GM23338 (cell line): ENCODE measurements around the gene GPNMB. TPM values are rescaled to one million over a fixed set of nuclear protein-coding genes. Genes with fewer than 3 reads are reported as not detected.

ENCODE experiments used
- ATAC-seq: fragments of 200-7000 bp; cut with Tn5 transposase; 3 replicates; pipeline ENCODE4 v1.9.1; 2020
- DNase-seq: peaks from one replicate; pipeline ENCODE4 v3.0.0-alpha.2; 2015; ENCODE audit warnings: low spot score
- H2AFZ ChIP-seq: fragments of 200-600 bp; sonication (generic); 2 replicates; pipeline ENCODE4 v1.8.0; 2016; ENCODE audit warnings: antibody characterized with exemption, mild to moderate bottlenecking, moderate library complexity
- H3F3A ChIP-seq: fragments of 200-600 bp; sonication (generic); replicated peaks from 2 replicates; pipeline ENCODE4 v1.8.0; 2017; ENCODE audit warnings: antibody characterized with exemption, mixed run types, low read depth
- H3K27ac ChIP-seq: fragments of 200-600 bp; sonication (generic); 2 replicates; pipeline ENCODE4 v1.6.1; 2016; ENCODE audit warnings: low read depth
- H3K27me3 ChIP-seq: fragments of 200-600 bp; sonication (generic); 2 replicates; pipeline ENCODE4 v1.8.0; 2016; ENCODE audit warnings: mild to moderate bottlenecking, mixed run types, moderate library complexity; ENCODE audit not compliant: insufficient read depth
- H3K36me3 ChIP-seq: fragments of 200-600 bp; sonication (generic); 2 replicates; pipeline ENCODE4 v1.8.0; 2016; ENCODE audit warnings: mild to moderate bottlenecking; ENCODE audit not compliant: insufficient read depth
- H3K4me1 ChIP-seq: fragments of 200-600 bp; sonication (generic); 2 replicates; pipeline ENCODE4 v1.8.0; 2016; ENCODE audit warnings: mild to moderate bottlenecking, moderate library complexity; ENCODE audit not compliant: insufficient read depth
- H3K4me2 ChIP-seq: fragments of 200-600 bp; sonication (generic); 2 replicates; pipeline ENCODE4 v1.7.1; 2017; ENCODE audit warnings: mixed run types
- H3K4me3 ChIP-seq: fragments of 200-600 bp; sonication (generic); 2 replicates; pipeline ENCODE4 v1.6.1; 2016; ENCODE audit warnings: mixed run types
- H3K79me2 ChIP-seq: fragments of 200-600 bp; sonication (generic); replicated peaks from 2 replicates; pipeline ENCODE4 v1.8.0; 2017; ENCODE audit warnings: mild to moderate bottlenecking; ENCODE audit not compliant: insufficient read depth
- H3K9me2 ChIP-seq: fragments of 200-600 bp; sonication (generic); 2 replicates; pipeline ENCODE4 v1.8.0; 2017; ENCODE audit not compliant: insufficient read depth
- H4K20me1 ChIP-seq: fragments of 200-600 bp; sonication (generic); replicated peaks from 2 replicates; pipeline ENCODE4 v1.8.0; 2017; ENCODE audit warnings: mild to moderate bottlenecking; ENCODE audit not compliant: insufficient read depth
- H3K27ac Mint-ChIP-seq: 2 replicates; pipeline ENCODE4 v1.8.0; 2020; ENCODE audit warnings: inconsistent platforms, mild to moderate bottlenecking, moderate library complexity, mixed read lengths
- H3K27me3 Mint-ChIP-seq: 3 replicates; pipeline ENCODE4 v1.8.0; 2022; ENCODE audit warnings: low read depth, mild to moderate bottlenecking, moderate library complexity, mixed read lengths, inconsistent platforms; ENCODE audit not compliant: insufficient read depth, poor library complexity
- H3K36me3 Mint-ChIP-seq: 3 replicates; pipeline ENCODE4 v1.8.0; 2021; ENCODE audit warnings: low read depth, mild to moderate bottlenecking, inconsistent platforms, moderate library complexity, mixed read lengths
- H3K4me1 Mint-ChIP-seq: 3 replicates; pipeline ENCODE4 v1.8.0; 2020; ENCODE audit warnings: mild to moderate bottlenecking, inconsistent platforms, mixed read lengths
- H3K4me3 Mint-ChIP-seq: 3 replicates; pipeline ENCODE4 v1.8.0; 2021; ENCODE audit warnings: moderate library complexity, mild to moderate bottlenecking, inconsistent platforms, mixed read lengths
- H3K9me3 Mint-ChIP-seq: 3 replicates; pipeline ENCODE4 v1.8.0; 2020; ENCODE audit warnings: moderate library complexity, mild to moderate bottlenecking, inconsistent platforms, mixed read lengths
- EZH2 ChIP-seq: fragments of 200-600 bp; sonication (generic); IDR thresholded peaks from one replicate; pipeline ENCODE4 v1.8.0; 2017; ENCODE audit warnings: antibody characterized with exemption, mild to moderate bottlenecking, low read depth; ENCODE audit not compliant: unreplicated experiment
- EZH2phosphoT487 ChIP-seq: fragments of 200-600 bp; sonication (generic); IDR thresholded peaks from one replicate; pipeline ENCODE4 v1.8.1; 2018; ENCODE audit warnings: antibody characterized with exemption; ENCODE audit not compliant: unreplicated experiment
- JUNB ChIP-seq: IDR thresholded peaks from one replicate; pipeline ENCODE4 v1.6.1; 2016; ENCODE audit warnings: antibody characterized with exemption; ENCODE audit not compliant: unreplicated experiment
- NANOG ChIP-seq: IDR thresholded peaks from 2 replicates; pipeline ENCODE4 v1.6.1; 2016; ENCODE audit warnings: antibody characterized with exemption, borderline replicate concordance
- POLR2AphosphoS5 ChIP-seq: IDR thresholded peaks from 2 replicates; pipeline ENCODE4 v1.6.1; 2016; ENCODE audit warnings: antibody characterized with exemption, low read depth
- STAT1 ChIP-seq: IDR thresholded peaks from one replicate; pipeline ENCODE4 v1.6.1; 2016; ENCODE audit warnings: antibody characterized with exemption; ENCODE audit not compliant: unreplicated experiment
- ZNF114 ChIP-seq: fragments of 250-450 bp; sonication (Bioruptor Pico); IDR thresholded peaks from 2 replicates; pipeline ENCODE4 v1.5.0; 2020; ENCODE audit warnings: mild to moderate bottlenecking, moderate library complexity
- ZNF331 ChIP-seq: fragments of 250-450 bp; sonication (Bioruptor Pico); IDR thresholded peaks from 2 replicates; pipeline ENCODE4 v1.5.0; 2020; ENCODE audit warnings: low read depth, mild to moderate bottlenecking, moderate library complexity
- polyA plus RNA-seq: library from polyadenylated mRNA; unstranded; fragments of >200 nt; fragmentation: Nextera tagmentation; extraction: Ambion mirVana; gene quantifications from 2 replicates; pipeline ENCODE4 v1.2.1, GENCODE V29; 2016
- total RNA-seq: library from RNA; depleted of rRNA; stranded (reverse); fragments of >200 nt; shearing (Covaris generic); gene quantifications from 2 replicates; pipeline ENCODE4 v1.2.3, GENCODE V29; 2014
- TF ChIP-seq, protein P1 (sequence below): IDR thresholded peaks from one replicate; pipeline ENCODE4 v1.6.1; 2018; ENCODE audit warnings: antibody characterized with exemption; ENCODE audit not compliant: unreplicated experiment
- TF ChIP-seq, protein P2 (sequence below), 2 experiments: fragments of 200-600 bp in 1 of 2; sonication (generic) in 1 of 2; conservative IDR thresholded peaks; 2 replicates each; pipeline versions ENCODE4 v1.5.1 to v1.6.1; 2016 to 2017; ENCODE audit warnings: antibody characterized with exemption in 2 of 2, low read depth in 2 of 2, mild to moderate bottlenecking in 2 of 2, moderate library complexity in 1 of 2

GPNMB gene
- total and polyA plus RNA-seq, 2 experiments from 2014 or later = 0.76 to 1.2 TPM

DNA sequence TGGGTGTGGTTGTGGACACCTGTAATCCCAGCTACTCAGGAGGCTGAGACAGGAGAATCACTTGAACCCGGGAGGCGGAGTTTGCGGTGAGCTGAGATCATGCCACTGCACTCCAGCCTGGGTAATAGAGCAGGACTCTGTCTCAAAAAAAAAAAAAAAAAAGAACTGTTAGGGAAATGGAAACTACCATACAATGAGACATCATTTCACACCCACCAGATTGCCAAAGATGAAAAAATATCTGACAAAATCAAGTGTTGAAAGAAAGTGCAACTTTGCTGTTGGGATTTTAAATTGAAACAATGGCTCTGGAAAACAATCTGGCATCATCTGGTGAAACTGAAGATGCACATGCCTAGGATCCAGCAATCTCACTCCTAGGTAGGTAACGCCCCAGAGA, 36.5 kb downstream of the GPNMB start (continued):
- TF ChIP-seq, protein P1, sequence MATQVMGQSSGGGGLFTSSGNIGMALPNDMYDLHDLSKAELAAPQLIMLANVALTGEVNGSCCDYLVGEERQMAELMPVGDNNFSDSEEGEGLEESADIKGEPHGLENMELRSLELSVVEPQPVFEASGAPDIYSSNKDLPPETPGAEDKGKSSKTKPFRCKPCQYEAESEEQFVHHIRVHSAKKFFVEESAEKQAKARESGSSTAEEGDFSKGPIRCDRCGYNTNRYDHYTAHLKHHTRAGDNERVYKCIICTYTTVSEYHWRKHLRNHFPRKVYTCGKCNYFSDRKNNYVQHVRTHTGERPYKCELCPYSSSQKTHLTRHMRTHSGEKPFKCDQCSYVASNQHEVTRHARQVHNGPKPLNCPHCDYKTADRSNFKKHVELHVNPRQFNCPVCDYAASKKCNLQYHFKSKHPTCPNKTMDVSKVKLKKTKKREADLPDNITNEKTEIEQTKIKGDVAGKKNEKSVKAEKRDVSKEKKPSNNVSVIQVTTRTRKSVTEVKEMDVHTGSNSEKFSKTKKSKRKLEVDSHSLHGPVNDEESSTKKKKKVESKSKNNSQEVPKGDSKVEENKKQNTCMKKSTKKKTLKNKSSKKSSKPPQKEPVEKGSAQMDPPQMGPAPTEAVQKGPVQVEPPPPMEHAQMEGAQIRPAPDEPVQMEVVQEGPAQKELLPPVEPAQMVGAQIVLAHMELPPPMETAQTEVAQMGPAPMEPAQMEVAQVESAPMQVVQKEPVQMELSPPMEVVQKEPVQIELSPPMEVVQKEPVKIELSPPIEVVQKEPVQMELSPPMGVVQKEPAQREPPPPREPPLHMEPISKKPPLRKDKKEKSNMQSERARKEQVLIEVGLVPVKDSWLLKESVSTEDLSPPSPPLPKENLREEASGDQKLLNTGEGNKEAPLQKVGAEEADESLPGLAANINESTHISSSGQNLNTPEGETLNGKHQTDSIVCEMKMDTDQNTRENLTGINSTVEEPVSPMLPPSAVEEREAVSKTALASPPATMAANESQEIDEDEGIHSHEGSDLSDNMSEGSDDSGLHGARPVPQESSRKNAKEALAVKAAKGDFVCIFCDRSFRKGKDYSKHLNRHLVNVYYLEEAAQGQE = no peak
- TF ChIP-seq, protein P2, sequence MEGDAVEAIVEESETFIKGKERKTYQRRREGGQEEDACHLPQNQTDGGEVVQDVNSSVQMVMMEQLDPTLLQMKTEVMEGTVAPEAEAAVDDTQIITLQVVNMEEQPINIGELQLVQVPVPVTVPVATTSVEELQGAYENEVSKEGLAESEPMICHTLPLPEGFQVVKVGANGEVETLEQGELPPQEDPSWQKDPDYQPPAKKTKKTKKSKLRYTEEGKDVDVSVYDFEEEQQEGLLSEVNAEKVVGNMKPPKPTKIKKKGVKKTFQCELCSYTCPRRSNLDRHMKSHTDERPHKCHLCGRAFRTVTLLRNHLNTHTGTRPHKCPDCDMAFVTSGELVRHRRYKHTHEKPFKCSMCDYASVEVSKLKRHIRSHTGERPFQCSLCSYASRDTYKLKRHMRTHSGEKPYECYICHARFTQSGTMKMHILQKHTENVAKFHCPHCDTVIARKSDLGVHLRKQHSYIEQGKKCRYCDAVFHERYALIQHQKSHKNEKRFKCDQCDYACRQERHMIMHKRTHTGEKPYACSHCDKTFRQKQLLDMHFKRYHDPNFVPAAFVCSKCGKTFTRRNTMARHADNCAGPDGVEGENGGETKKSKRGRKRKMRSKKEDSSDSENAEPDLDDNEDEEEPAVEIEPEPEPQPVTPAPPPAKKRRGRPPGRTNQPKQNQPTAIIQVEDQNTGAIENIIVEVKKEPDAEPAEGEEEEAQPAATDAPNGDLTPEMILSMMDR (conservative IDR thresholded peaks at IDR 0.05; ENCODE audit: low read depth in 2 of 2) = no peak
- no peak for TF ChIP-seq EZH2
- no peak for TF ChIP-seq NANOG

DNA sequence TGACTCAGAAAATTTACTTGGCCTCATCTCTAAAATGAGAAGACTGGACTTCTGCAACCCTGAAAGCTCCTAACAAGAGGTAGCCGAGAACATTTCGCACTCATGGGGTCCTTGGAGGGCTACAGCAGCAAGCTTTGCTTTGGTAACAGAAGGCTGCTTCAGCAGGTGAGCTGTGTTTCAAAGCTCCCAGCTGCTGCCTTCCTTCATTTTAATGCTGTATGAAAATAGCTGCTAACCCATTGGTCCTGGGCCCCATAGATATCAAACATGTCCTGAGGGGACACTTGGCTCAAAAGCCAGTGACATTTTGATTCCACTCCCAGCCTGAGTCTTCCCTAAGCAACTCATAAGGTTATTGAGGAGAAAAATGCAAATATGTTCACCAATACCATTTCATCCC, 38.3 kb downstream of the GPNMB start:
- H3K4me1 Mint-ChIP-seq = peaks cover 4% of the 10 kb centered on the region; the same call in 2 of the 3 replicates
- H2AFZ ChIP-seq = peak overlapping the region; percentile 75
- no peak overlapping the region for H3K27ac Mint-ChIP-seq
- DNase-seq (no peak), ATAC-seq (no peak)
- TF ChIP-seq JUNB (no peak), EZH2 (no peak), EZH2phosphoT487 (no peak), NANOG (no peak), ZNF331 (no peak), STAT1 (no peak), ZNF114 (CRISPR knock-in tag) (no peak), POLR2AphosphoS5 (no peak)
- TF ChIP-seq, protein P2 (conservative IDR thresholded peaks at IDR 0.05; ENCODE audit: low read depth in 2 of 2) = no peak
- no peak overlapping the region for H3K4me3 Mint-ChIP-seq
- no peaks in the 10 kb centered on the region for H3K27me3 Mint-ChIP-seq
- H3K9me3 Mint-ChIP-seq = no peaks in the 10 kb centered on the region
- no peaks in the 10 kb centered on the region for H3K9me2 ChIP-seq
- H3K36me3 Mint-ChIP-seq = no peaks in the 10 kb centered on the region
- H3F3A ChIP-seq = no peaks in the 10 kb centered on the region
- no peak overlapping the region for H3K4me2 ChIP-seq
- no peak overlapping the region for H3K4me3 ChIP-seq
- no peaks in the 10 kb centered on the region for H3K36me3 ChIP-seq
- no peaks in the 10 kb centered on the region for H3K79me2 ChIP-seq
- H3K27me3 ChIP-seq = no peaks in the 10 kb centered on the region
- H4K20me1 ChIP-seq = no peaks in the 10 kb centered on the region
- H3K27ac ChIP-seq = no peak overlapping the region
- H3K4me1 ChIP-seq = no peaks in the 10 kb centered on the region
